GM12873 (cell line): ENCODE measurements around the gene STARD9.

Source experiments
- CTCF ChIP-seq: IDR thresholded peaks from 2 replicates; pipeline ENCODE4 v1.5.1; 2012; ENCODE audit warnings: low read depth, mild to moderate bottlenecking, moderate library complexity, low read length, control low read depth; ENCODE audit not compliant: insufficient read depth; ENCODE audit errors: missing control alignments

Gene STARD9

GRCh38 chr15:42707068-42707467 lies 131.7 kb downstream of the STARD9 start:
- no peak for TF ChIP-seq CTCF

GRCh38 chr15:42707873-42708544 lies 132.6 kb downstream of the STARD9 start:
- TF ChIP-seq CTCF = no peak

- no peak for TF ChIP-seq CTCF
Observed at GRCh38 chr15:42710662-42711061, 135.3 kb downstream of the STARD9 start.

GRCh38 chr15:42711746-42712145 lies 136.3 kb downstream of the STARD9 start:
- no peak for TF ChIP-seq CTCF

GRCh38 chr15:42712584-42712983 lies 137.2 kb downstream of the STARD9 start:
- TF ChIP-seq CTCF = no peak

GRCh38 chr15:42716125-42716524 lies 140.7 kb downstream of the STARD9 start:
- TF ChIP-seq CTCF = no peak

GRCh38 chr15:42716626-42717025 lies 141.2 kb downstream of the STARD9 start:
- TF ChIP-seq CTCF = no peak
